ENCODE results near the gene RNF157.

GRCh38 chr17:76268991-76269981 is 29.0 kb upstream of the RNF157 start:
- TF ChIP-seq, protein P1, sequence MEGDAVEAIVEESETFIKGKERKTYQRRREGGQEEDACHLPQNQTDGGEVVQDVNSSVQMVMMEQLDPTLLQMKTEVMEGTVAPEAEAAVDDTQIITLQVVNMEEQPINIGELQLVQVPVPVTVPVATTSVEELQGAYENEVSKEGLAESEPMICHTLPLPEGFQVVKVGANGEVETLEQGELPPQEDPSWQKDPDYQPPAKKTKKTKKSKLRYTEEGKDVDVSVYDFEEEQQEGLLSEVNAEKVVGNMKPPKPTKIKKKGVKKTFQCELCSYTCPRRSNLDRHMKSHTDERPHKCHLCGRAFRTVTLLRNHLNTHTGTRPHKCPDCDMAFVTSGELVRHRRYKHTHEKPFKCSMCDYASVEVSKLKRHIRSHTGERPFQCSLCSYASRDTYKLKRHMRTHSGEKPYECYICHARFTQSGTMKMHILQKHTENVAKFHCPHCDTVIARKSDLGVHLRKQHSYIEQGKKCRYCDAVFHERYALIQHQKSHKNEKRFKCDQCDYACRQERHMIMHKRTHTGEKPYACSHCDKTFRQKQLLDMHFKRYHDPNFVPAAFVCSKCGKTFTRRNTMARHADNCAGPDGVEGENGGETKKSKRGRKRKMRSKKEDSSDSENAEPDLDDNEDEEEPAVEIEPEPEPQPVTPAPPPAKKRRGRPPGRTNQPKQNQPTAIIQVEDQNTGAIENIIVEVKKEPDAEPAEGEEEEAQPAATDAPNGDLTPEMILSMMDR (IDR thresholded peaks at IDR 0.05) = no peak
- no peak for TF ChIP-seq EP300 (IDR thresholded peaks at IDR 0.05)

Measured in ovary (tissue), 3 donors.